ENCODE data around the gene SCAMP2.

Gene SCAMP2

DNA sequence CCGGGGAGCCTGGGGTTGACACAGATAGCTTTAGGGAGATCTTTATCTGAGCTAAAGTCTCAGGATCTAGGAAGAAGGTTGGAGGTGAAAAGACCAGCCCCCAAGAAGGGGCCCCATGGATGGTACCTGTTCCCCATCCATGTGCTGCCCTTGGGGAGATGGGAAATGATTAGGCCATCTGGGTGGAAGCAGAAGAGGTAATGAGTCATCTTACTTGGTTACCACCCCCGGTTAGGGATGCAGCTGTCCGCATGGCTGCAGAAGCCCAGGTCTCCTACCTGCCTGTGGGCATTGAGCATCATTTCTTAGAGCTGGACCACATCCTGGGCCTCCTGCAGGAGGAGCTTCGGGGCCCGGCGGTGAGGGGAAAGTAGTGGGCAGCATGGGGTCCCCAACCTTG lies 49.8 kb downstream of the SCAMP2 start:
- Histone ChIP-seq H3K4me3 (ENCODE audit: low read length) (no peak overlapping the region), H3K4me1 (ENCODE audit: low read length) (peaks cover 26% of the 10 kb centered on the region), H2AFZ (ENCODE audit: low read depth, low read length) (no peak overlapping the region), H3K4me2 (ENCODE audit: low read length) (no peak overlapping the region), H3K36me3 (replicated peaks; ENCODE audit: low read depth, low read length) (no peaks in the 10 kb centered on the region), H3K9ac (ENCODE audit: low read length) (no peak overlapping the region), H4K20me1 (ENCODE audit: insufficient read depth, low read length) (no peaks in the 10 kb centered on the region), H3K9me3 (ENCODE audit: insufficient read depth, low read length) (no peaks in the 10 kb centered on the region), H3K79me2 (ENCODE audit: low read length) (no peaks in the 10 kb centered on the region), H3K27ac (ENCODE audit: low read length) (no peak overlapping the region), H3K27me3 (ENCODE audit: low read depth, low read length) (0 out of 2 replicates have a peak, but pooled peaks cover 2% of the 10 kb centered on the region)
- no peak for TF ChIP-seq EZH2phosphoT487 (IDR thresholded peaks at IDR 0.05; ENCODE audit: low read depth)
- TF ChIP-seq, protein P1, sequence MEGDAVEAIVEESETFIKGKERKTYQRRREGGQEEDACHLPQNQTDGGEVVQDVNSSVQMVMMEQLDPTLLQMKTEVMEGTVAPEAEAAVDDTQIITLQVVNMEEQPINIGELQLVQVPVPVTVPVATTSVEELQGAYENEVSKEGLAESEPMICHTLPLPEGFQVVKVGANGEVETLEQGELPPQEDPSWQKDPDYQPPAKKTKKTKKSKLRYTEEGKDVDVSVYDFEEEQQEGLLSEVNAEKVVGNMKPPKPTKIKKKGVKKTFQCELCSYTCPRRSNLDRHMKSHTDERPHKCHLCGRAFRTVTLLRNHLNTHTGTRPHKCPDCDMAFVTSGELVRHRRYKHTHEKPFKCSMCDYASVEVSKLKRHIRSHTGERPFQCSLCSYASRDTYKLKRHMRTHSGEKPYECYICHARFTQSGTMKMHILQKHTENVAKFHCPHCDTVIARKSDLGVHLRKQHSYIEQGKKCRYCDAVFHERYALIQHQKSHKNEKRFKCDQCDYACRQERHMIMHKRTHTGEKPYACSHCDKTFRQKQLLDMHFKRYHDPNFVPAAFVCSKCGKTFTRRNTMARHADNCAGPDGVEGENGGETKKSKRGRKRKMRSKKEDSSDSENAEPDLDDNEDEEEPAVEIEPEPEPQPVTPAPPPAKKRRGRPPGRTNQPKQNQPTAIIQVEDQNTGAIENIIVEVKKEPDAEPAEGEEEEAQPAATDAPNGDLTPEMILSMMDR (IDR thresholded peaks at IDR 0.05; ENCODE audit: low read depth, low read length): no peak

DNA sequence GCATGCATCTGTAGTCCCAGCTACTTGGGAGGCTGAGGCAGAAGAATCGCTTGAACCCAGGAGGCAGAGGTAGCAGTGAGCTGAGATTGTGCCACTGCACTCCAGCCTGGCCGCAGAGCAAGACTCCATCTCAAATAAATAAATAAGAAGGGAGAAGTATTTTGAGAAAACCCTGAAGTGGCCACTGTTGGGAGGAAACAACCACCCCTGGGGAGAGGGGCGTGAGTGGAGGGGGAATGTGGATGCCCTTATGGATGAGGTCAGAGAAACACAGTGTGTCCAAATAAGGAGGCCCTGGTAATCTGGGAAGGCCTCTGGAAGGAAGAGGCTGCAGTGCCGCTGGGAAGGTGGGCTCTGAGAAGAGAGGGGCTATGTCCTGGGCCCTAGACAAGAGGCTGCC lies 50.9 kb downstream of the SCAMP2 start:
- no peak overlapping the region for H3K4me3 ChIP-seq (ENCODE audit: low read length)
- no peaks in the 10 kb centered on the region for H3K9me3 ChIP-seq (ENCODE audit: insufficient read depth, low read length)
- no peak for TF ChIP-seq EZH2phosphoT487 (IDR thresholded peaks at IDR 0.05; ENCODE audit: low read depth)
- TF ChIP-seq, protein P1 (IDR thresholded peaks at IDR 0.05; ENCODE audit: low read depth, low read length): no peak
- H3K27me3 ChIP-seq (ENCODE audit: low read depth, low read length): 0 out of 2 replicates have a peak, but pooled peaks cover 2% of the 10 kb centered on the region
- no peak overlapping the region for H3K9ac ChIP-seq (ENCODE audit: low read length)
- no peak overlapping the region for H3K27ac ChIP-seq (ENCODE audit: low read length)
- H3K4me2 ChIP-seq (ENCODE audit: low read length): no peak overlapping the region
- H3K4me1 ChIP-seq (ENCODE audit: low read length): peaks cover 28% of the 10 kb centered on the region
- H2AFZ ChIP-seq (ENCODE audit: low read depth, low read length): no peak overlapping the region
- H4K20me1 ChIP-seq (ENCODE audit: insufficient read depth, low read length): no peaks in the 10 kb centered on the region
- H3K36me3 ChIP-seq (replicated peaks; ENCODE audit: low read depth, low read length): no peaks in the 10 kb centered on the region
- no peaks in the 10 kb centered on the region for H3K79me2 ChIP-seq (ENCODE audit: low read length)

DNA sequence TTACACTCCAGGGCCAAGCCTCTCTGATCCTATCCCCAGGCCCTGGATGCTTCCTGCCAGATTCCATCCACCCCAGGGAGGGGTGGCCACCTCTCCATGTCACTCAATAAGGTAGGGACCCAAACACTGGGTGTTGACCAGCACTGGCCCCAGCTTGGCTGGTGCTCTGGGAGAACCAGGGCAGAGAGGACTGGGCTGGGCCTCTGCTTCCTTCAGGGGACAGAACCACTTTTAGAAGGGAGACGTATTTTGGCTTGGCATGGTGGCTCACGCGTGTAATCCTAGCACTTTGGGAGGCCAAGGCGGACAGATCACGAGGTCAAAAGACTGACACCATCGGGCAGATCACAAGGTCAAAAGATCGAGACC lies 51.4 kb downstream of the SCAMP2 start:
- TF ChIP-seq, protein P1 (IDR thresholded peaks at IDR 0.05; ENCODE audit: low read depth, low read length): no peak
- no peak for TF ChIP-seq EZH2phosphoT487 (IDR thresholded peaks at IDR 0.05; ENCODE audit: low read depth)
- 0 out of 2 replicates have a peak overlapping the region, but pooled peaks have one; percentile 1 for H3K4me3 ChIP-seq (ENCODE audit: low read length)
- no peak overlapping the region for H2AFZ ChIP-seq (ENCODE audit: low read depth, low read length)
- H3K9ac ChIP-seq (ENCODE audit: low read length): peak overlapping the region; percentile 45
- H3K79me2 ChIP-seq (ENCODE audit: low read length): no peaks in the 10 kb centered on the region
- no peaks in the 10 kb centered on the region for H4K20me1 ChIP-seq (ENCODE audit: insufficient read depth, low read length)
- no peaks in the 10 kb centered on the region for H3K27me3 ChIP-seq (ENCODE audit: low read depth, low read length)
- peak overlapping the region; percentile 40 for H3K27ac ChIP-seq (ENCODE audit: low read length)
- no peaks in the 10 kb centered on the region for H3K9me3 ChIP-seq (ENCODE audit: insufficient read depth, low read length)
- H3K4me1 ChIP-seq (ENCODE audit: low read length): peaks cover 32% of the 10 kb centered on the region
- H3K36me3 ChIP-seq (replicated peaks; ENCODE audit: low read depth, low read length): no peaks in the 10 kb centered on the region
- peak overlapping the region; percentile 82 for H3K4me2 ChIP-seq (ENCODE audit: low read length)

DNA sequence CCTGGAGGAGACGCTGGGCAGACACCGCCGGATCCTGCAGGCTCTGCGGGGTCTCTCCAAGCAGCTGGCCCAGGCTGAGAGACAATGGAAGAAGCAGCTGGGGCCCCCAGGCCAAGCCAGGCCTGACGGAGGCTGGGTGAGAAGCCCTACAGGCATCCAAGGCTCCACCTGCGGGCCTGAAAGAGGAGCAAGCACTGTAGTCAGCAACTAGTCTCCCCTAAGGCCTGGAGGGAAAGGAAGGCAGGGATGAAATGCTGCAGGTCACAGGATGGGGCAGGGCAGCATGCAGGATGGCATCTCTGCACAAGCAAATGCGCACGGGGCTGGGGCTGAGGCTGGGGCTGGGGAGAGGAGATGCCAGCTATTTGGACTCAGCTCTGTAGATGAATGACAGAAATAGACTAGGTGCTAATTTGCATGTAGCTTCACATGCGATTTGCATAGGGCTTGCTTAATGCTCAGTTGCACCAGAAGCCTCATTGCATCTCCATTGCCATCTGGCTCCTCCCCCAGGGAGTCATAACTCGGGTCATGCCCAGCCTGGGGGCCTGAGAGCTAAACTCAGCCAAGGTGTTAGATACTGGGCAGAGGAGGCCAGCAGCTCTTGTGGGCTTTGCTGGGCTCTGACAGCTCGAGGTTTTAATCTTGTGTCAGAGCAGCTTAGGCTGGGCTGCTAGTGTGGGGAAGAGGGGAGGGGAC lies 51.9 kb downstream of the SCAMP2 start:
- no peak overlapping the region for H2AFZ ChIP-seq (ENCODE audit: low read depth, low read length)

More for the DNA sequence above, 51.9 kb downstream of the SCAMP2 start:
- TF ChIP-seq, protein P1 (IDR thresholded peaks at IDR 0.05; ENCODE audit: low read depth, low read length): peak; percentile 14; the same call in 1 of the 2 replicates
- TF ChIP-seq EZH2phosphoT487 (IDR thresholded peaks at IDR 0.05; ENCODE audit: low read depth): no peak
- H3K36me3 ChIP-seq (replicated peaks; ENCODE audit: low read depth, low read length): no peaks in the 10 kb centered on the region
- H3K9ac ChIP-seq (ENCODE audit: low read length): peak overlapping the region; percentile 62
- H3K27me3 ChIP-seq (ENCODE audit: low read depth, low read length): no peaks in the 10 kb centered on the region
- H3K4me2 ChIP-seq (ENCODE audit: low read length): peak overlapping the region; percentile 82
- no peaks in the 10 kb centered on the region for H3K9me3 ChIP-seq (ENCODE audit: insufficient read depth, low read length)
- H4K20me1 ChIP-seq (ENCODE audit: insufficient read depth, low read length): no peaks in the 10 kb centered on the region
- peak overlapping the region; percentile 62 for H3K27ac ChIP-seq (ENCODE audit: low read length)
- no peaks in the 10 kb centered on the region for H3K79me2 ChIP-seq (ENCODE audit: low read length)
- H3K4me1 ChIP-seq (ENCODE audit: low read length): peaks cover 35% of the 10 kb centered on the region
- H3K4me3 ChIP-seq (ENCODE audit: low read length): peak overlapping the region; percentile 63
